ENCODE data around the gene ZCCHC4.

ZCCHC4 gene

GRCh38 chr4:25377572-25378436 is 65.2 kb downstream of the ZCCHC4 start:
- no peak for TF ChIP-seq CTCF (IDR thresholded peaks at IDR 0.05; ENCODE audit: low read depth, low read length)
- Histone ChIP-seq H3K4me3 (ENCODE audit: low read depth, low read length) (peak overlapping the region; percentile 93), H3K36me3 (no peaks in the 10 kb centered on the region), H3K4me1 (no peaks in the 10 kb centered on the region), H3K9me3 (no peaks in the 10 kb centered on the region; the same call in 1 of the 2 replicates), H3K27me3 (no peaks in the 10 kb centered on the region)
- no peak for DNase-seq

GRCh38 chr4:25378437-25378743 is 65.8 kb downstream of the ZCCHC4 start:
- Histone ChIP-seq H3K36me3 (no peaks in the 10 kb centered on the region; the same call in 1 of the 2 replicates), H3K9me3 (no peaks in the 10 kb centered on the region; the same call in 1 of the 2 replicates), H3K27me3 (no peaks in the 10 kb centered on the region), H3K4me3 (ENCODE audit: low read depth, low read length) (peak overlapping the region; percentile 93; the same call in 1 of the 2 replicates), H3K4me1 (no peaks in the 10 kb centered on the region)
- DNase-seq = no peak
- TF ChIP-seq CTCF (IDR thresholded peaks at IDR 0.05; ENCODE audit: low read depth, low read length) = no peak

GRCh38 chr4:25379591-25379990 is 67.0 kb downstream of the ZCCHC4 start:
- TF ChIP-seq CTCF (IDR thresholded peaks at IDR 0.05; ENCODE audit: low read depth, low read length) = no peak
- Histone ChIP-seq H3K4me1 (no peaks in the 10 kb centered on the region), H3K9me3 (no peaks in the 10 kb centered on the region; the same call in 1 of the 2 replicates), H3K4me3 (ENCODE audit: low read depth, low read length) (no peak overlapping the region), H3K36me3 (no peaks in the 10 kb centered on the region; the same call in 1 of the 2 replicates), H3K27me3 (no peaks in the 10 kb centered on the region)
- no peak for DNase-seq

GRCh38 chr4:25383647-25384046 is 71.1 kb downstream of the ZCCHC4 start:
- DNase-seq = no peak
- no peaks in the 10 kb centered on the region for H3K27me3 ChIP-seq
- no peak for TF ChIP-seq CTCF (IDR thresholded peaks at IDR 0.05; ENCODE audit: low read depth, low read length)
- H3K4me3 ChIP-seq (ENCODE audit: low read depth, low read length) = no peak overlapping the region
- no peaks in the 10 kb centered on the region for H3K9me3 ChIP-seq
- H3K4me1 ChIP-seq = no peaks in the 10 kb centered on the region
- no peaks in the 10 kb centered on the region; the same call in 1 of the 2 replicates for H3K36me3 ChIP-seq

- no peak overlapping the region for H3K4me3 ChIP-seq (ENCODE audit: low read depth, low read length)
- TF ChIP-seq CTCF (IDR thresholded peaks at IDR 0.05; ENCODE audit: low read depth, low read length) = no peak
- H3K36me3 ChIP-seq = peaks cover 9% of the 10 kb centered on the region
- DNase-seq = no peak
- H3K4me1 ChIP-seq = no peaks in the 10 kb centered on the region
- H3K27me3 ChIP-seq = no peaks in the 10 kb centered on the region
- no peaks in the 10 kb centered on the region for H3K9me3 ChIP-seq
These were observed 74.4 kb downstream of the ZCCHC4 start for GRCh38 chr4:25386926-25387325.

- no peak for TF ChIP-seq CTCF (IDR thresholded peaks at IDR 0.05; ENCODE audit: low read depth, low read length)
- Histone ChIP-seq H3K4me3 (ENCODE audit: low read depth, low read length) (no peak overlapping the region), H3K27me3 (no peaks in the 10 kb centered on the region), H3K4me1 (no peaks in the 10 kb centered on the region), H3K9me3 (no peaks in the 10 kb centered on the region), H3K36me3 (peaks cover 11% of the 10 kb centered on the region; the same call in 1 of the 2 replicates)
- DNase-seq = no peak
These were observed 84.7 kb downstream of the ZCCHC4 start for GRCh38 chr4:25397305-25397704.
